Retina (tissue), 1 donor: ENCODE measurements around the gene ZNF827.

ENCODE experiments used
- DNase-seq: peaks from one replicate; pipeline ENCODE4 v3.0.0-alpha.2; 2016

ZNF827 gene

GRCh38 chr4:145934434-145935047 is 4.1 kb downstream of the ZNF827 start:
- DNase-seq: no peak

GRCh38 chr4:145933134-145933533 is 5.5 kb downstream of the ZNF827 start:
- DNase-seq: no peak

DNA sequence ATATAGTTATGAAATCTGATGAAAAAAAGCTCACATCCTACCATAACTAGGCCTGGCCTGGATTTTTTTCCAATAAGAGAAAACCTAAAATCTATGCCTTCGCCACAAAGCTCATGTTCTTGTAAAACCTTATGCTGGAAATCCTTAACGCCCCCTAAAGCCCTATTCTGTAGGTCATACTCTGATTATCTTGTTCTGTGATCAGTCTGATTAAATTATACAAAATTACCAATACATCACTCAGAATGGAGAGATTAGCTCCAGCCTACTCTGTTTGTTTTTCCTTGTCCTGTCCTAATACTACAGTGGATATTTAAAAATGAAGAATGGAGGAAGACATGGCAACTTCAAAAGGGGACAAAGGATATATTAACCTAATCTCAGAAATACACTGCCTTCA is 7.2 kb downstream of the ZNF827 start:
- DNase-seq: no peak

GRCh38 chr4:145930592-145930991 is 8.0 kb downstream of the ZNF827 start:
- DNase-seq: no peak

- DNase-seq: no peak
Measured at GRCh38 chr4:145929415-145930178, 9.0 kb downstream of the ZNF827 start.

DNA sequence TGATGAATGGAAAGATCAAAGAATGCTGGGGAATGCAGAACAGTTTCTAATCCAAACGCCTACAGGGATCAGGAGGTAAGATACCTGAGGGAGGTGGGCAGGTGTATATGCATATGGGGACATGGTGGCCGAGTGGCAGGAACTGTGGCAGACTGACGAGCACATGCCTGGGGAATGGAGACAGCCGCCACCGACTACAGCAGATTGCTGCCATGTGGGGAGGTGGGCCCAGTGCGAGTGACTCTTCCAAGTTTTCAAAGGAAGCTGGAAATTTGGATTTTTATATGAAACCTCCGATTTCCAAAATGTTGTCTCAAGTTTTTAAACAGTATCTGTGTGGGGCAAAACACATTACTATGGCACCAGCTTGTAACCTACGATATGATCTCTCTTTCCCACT is 9.9 kb downstream of the ZNF827 start:
- DNase-seq: no peak

GRCh38 chr4:145927030-145927429 is 11.6 kb downstream of the ZNF827 start:
- DNase-seq: no peak

- no peak for DNase-seq
Measured at GRCh38 chr4:145921231-145921630, 17.4 kb downstream of the ZNF827 start.

- DNase-seq: no peak
Measured at GRCh38 chr4:145920205-145920604, 18.4 kb downstream of the ZNF827 start.

DNA sequence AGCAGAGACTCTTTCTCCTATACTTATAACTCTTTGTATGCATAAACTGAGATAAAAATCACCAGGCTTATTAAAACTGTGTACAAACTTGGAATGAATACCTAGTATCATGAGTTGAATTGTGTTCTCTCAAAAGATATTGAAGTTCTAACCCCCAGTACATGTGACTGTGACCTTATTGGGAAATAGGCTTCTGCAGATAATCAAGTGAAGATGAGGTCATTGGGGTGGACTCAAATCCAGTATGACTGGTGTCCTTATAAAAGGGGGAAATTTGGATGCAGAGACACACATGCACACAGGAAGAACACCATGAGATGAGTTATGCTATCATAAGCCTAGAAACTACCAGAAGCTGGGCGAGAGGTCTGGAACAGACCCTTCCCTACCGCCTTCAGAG is 26.2 kb downstream of the ZNF827 start:
- no peak for DNase-seq

GRCh38 chr4:145909773-145910172 is 28.9 kb downstream of the ZNF827 start:
- no peak for DNase-seq

GRCh38 chr4:145909281-145909715 is 29.3 kb downstream of the ZNF827 start:
- DNase-seq: no peak

- no peak for DNase-seq
Measured at GRCh38 chr4:145907812-145908211, 30.8 kb downstream of the ZNF827 start.

DNA sequence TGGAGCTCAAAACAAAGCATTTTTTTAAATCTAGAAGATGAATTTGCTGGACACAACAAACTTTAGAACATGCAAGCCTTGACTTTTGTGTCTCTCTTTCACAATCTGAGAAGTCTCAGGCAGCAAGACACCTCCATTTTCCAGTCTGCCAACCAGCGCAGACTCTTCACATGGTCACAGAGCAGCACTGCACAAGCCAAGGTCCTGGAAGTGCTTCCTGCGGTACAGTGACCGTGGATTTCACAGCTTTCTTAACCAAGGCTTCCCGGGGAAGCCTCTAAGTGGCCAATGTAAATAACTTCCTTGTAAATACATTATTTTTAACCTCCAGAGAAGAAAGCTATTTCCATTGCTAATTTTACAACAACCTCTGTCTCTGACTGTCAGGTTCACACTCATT is 31.2 kb downstream of the ZNF827 start:
- no peak for DNase-seq

DNA sequence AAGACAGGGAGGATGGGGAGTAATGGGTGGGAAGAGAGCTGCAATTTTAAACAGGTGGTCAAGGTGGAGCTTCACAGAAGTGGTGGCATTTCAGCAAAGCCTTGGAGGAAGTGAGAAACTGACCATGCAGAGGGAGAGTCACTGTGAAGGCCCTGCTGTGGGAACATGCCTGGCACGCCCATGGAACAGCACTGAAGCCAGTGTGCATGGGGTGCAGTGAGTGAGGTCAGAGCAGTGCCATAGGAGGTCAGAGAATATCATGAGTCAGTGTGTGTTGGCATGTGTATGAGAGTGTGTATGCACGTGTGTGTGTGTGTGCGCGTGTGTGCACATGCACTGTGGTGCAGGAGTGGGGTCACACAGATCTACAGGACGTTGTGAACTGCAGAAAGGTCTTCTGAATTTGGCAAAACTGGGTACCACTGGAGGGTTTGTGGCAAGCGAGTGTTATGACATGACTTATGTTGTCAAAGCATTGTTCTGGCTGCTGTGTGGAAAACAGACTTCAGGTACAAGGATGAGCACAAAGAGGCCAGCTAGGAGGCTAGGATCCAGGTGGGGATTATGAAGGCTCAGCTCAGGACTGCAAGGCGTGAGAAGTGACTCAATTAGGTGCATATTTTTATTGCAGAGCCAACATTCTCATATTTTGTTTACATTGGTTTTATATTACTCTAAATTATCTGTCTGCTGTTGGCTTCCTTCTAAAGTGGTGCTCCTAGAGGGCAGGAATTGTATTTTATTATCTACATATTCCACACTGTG is 34.0 kb downstream of the ZNF827 start:
- DNase-seq: no peak

- DNase-seq: no peak
Measured at GRCh38 chr4:145902522-145902921, 36.1 kb downstream of the ZNF827 start.

- DNase-seq: no peak
Measured at GRCh38 chr4:145899886-145900460, 38.6 kb downstream of the ZNF827 start.

DNA sequence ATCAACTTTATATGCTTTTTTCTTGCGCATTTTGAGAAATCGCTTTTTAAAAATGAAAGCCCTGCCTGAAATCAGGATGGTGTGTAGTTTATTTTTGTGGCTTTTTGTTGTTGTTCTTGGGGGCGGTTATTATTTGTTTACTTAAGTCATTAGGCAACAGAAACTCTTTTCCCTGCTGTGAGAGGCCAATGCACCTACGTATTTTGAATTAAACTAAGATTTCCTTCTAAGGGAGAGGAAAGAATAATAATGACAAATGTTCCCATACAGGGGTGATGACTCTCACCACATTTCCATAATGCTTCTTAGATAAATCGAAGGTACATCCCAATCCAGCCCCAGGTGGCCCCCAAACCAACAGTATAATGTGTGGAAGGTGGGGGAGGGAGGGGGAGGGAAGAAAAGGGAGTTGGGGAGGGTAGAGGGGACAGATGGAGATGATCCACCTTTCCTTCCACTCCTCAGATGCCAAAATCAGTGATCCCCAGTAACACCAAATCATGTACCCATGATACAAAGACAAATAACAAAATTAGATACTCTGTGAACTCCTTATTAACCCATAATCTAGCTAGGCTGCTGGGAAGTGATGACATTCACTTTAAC is 39.6 kb downstream of the ZNF827 start:
- no peak for DNase-seq

GRCh38 chr4:145898466-145898865 is 40.2 kb downstream of the ZNF827 start:
- DNase-seq: no peak

- DNase-seq: no peak
Measured at GRCh38 chr4:145895056-145895455, 43.6 kb downstream of the ZNF827 start.

- DNase-seq: no peak
Measured at GRCh38 chr4:145891958-145892357, 46.7 kb downstream of the ZNF827 start.

DNA sequence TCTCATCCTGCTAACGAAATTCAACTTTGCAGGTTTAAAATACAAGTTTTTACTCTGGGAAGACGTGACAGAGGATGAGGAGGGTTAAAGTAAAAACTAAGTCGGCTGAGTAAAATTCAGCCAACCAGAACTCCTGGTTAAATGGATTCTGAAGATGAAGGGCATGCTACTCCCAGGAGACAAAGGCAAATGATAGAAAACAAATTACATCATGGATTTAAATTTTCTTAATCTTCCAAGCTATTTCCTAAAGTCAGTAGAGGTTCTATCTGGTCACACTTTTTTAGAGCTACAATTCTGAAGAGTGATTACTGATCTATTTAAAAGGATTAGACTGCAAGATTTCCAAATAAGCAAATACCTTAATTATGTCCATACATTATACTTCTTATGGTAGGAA is 47.9 kb downstream of the ZNF827 start:
- no peak for DNase-seq

DNA sequence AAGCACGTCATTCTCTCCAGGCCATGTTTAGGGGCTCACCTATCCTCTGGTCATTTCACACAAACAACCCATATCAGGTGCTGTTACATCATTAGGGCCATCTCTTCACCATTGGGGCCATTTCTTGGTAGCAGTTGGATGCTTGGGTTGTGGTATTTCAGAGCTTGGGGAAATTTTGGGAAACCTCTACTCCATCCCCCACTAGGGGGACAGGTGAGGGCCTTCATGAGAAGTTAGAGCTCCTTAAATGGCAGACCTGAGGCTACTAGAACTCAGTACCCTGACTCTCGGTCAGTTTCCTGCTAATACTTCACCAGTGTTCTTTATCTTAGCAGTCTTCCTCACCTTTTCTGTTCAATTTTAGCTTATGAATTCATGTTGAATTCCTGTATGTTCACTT is 50.2 kb downstream of the ZNF827 start:
- no peak for DNase-seq
